ENCODE results near the gene FIGLA.

The FIGLA gene

GRCh38 chr2:70771446-70771845 is 19.0 kb downstream of the FIGLA start:
- DNase-seq: no peak

GRCh38 chr2:70769450-70769849 is 21.0 kb downstream of the FIGLA start:
- no peak for DNase-seq

GRCh38 chr2:70768590-70769085 is 21.8 kb downstream of the FIGLA start:
- no peak for DNase-seq

- DNase-seq: peak; percentile 7
These were observed 22.5 kb downstream of the FIGLA start, which contains the start of gene ADD2 for GRCh38 chr2:70767699-70768589. Gene ADD2 (minus strand): TSS chr2:70768200. CDS start chr2:70706408, 61,792 bp downstream.

- no peak for DNase-seq
These were observed 23.3 kb downstream of the FIGLA start for GRCh38 chr2:70767079-70767698.

- DNase-seq: no peak
These were observed 23.9 kb downstream of the FIGLA start for GRCh38 chr2:70766357-70767078.

- DNase-seq: no peak
These were observed 24.9 kb downstream of the FIGLA start for GRCh38 chr2:70765507-70765906.

GRCh38 chr2:70759446-70759845 is 31.0 kb downstream of the FIGLA start:
- no peak for DNase-seq

- no peak for DNase-seq
These were observed 32.5 kb downstream of the FIGLA start for GRCh38 chr2:70757966-70758365.

- no peak for DNase-seq
These were observed 33.1 kb downstream of the FIGLA start for GRCh38 chr2:70757360-70757759.

- no peak for DNase-seq
These were observed 34.3 kb downstream of the FIGLA start for GRCh38 chr2:70756128-70756527.

- no peak for DNase-seq
These were observed 36.5 kb downstream of the FIGLA start for GRCh38 chr2:70753902-70754301.

GRCh38 chr2:70753031-70753430 is 37.4 kb downstream of the FIGLA start:
- DNase-seq: no peak

- DNase-seq: no peak
These were observed 38.0 kb downstream of the FIGLA start for GRCh38 chr2:70752396-70752795.

GRCh38 chr2:70751881-70752280 is 38.6 kb downstream of the FIGLA start:
- no peak for DNase-seq

GRCh38 chr2:70750320-70750719 is 40.1 kb downstream of the FIGLA start:
- DNase-seq: no peak

GRCh38 chr2:70748002-70748784 is 42.2 kb downstream of the FIGLA start:
- no peak for DNase-seq

GRCh38 chr2:70747284-70747683 is 43.2 kb downstream of the FIGLA start:
- DNase-seq: no peak

- no peak for DNase-seq
These were observed 44.1 kb downstream of the FIGLA start for GRCh38 chr2:70746094-70746974.

- DNase-seq: no peak
These were observed 45.1 kb downstream of the FIGLA start for GRCh38 chr2:70745276-70745825.

GRCh38 chr2:70744397-70744796 is 46.0 kb downstream of the FIGLA start:
- DNase-seq: no peak

Measured in effector CD8-positive, alpha-beta T cell (primary cell).